ENCODE measurements around the gene KIF16B.

DNA sequence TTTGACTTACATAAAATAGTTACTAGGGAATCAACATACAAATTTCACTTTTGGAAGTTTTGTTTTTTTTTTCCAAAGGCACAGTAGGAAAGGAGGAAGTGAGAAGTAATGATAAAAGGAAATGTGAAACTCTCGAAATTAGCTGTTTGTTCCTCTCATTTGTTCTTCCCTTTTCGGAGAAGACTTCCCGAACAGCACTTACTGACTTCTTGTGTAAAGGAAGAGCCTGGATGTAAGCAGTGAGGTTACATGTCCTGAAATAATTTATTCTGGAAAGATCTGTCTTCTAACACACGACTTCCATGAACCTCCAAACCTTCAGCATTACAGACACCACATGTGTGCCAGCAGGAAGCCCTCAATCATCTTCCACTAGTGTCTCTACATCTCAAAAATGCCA is 59.1 kb downstream of the KIF16B start:
- TF ChIP-seq RARB (CRISPR knock-in tag; IDR thresholded peaks at IDR 0.05) (no peak), ARNTL (CRISPR knock-in tag; IDR thresholded peaks at IDR 0.05; ENCODE audit: borderline replicate concordance, low read depth) (no peak), OSR1 (CRISPR knock-in tag; IDR thresholded peaks at IDR 0.05) (no peak), ZFP3 (CRISPR knock-in tag; IDR thresholded peaks at IDR 0.05) (no peak), TOX (CRISPR knock-in tag; IDR thresholded peaks at IDR 0.05; ENCODE audit: borderline replicate concordance) (no peak), ZC3H10 (CRISPR knock-in tag; IDR thresholded peaks at IDR 0.05) (no peak), PPARA (CRISPR knock-in tag; IDR thresholded peaks at IDR 0.05; ENCODE audit: borderline replicate concordance) (no peak), BACH2 (CRISPR knock-in tag; IDR thresholded peaks at IDR 0.05; ENCODE audit: borderline replicate concordance) (no peak), TCF4 (CRISPR knock-in tag; IDR thresholded peaks at IDR 0.05; ENCODE audit: borderline replicate concordance) (no peak), ISL1 (CRISPR knock-in tag; IDR thresholded peaks at IDR 0.05) (no peak), ZNF70 (CRISPR knock-in tag; IDR thresholded peaks at IDR 0.05) (no peak)
- TF ChIP-seq, protein P1, sequence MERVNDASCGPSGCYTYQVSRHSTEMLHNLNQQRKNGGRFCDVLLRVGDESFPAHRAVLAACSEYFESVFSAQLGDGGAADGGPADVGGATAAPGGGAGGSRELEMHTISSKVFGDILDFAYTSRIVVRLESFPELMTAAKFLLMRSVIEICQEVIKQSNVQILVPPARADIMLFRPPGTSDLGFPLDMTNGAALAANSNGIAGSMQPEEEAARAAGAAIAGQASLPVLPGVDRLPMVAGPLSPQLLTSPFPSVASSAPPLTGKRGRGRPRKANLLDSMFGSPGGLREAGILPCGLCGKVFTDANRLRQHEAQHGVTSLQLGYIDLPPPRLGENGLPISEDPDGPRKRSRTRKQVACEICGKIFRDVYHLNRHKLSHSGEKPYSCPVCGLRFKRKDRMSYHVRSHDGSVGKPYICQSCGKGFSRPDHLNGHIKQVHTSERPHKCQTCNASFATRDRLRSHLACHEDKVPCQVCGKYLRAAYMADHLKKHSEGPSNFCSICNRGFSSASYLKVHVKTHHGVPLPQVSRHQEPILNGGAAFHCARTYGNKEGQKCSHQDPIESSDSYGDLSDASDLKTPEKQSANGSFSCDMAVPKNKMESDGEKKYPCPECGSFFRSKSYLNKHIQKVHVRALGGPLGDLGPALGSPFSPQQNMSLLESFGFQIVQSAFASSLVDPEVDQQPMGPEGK (CRISPR knock-in tag; IDR thresholded peaks at IDR 0.05; ENCODE audit: borderline replicate concordance), result no peak
- TF ChIP-seq, protein P2, sequence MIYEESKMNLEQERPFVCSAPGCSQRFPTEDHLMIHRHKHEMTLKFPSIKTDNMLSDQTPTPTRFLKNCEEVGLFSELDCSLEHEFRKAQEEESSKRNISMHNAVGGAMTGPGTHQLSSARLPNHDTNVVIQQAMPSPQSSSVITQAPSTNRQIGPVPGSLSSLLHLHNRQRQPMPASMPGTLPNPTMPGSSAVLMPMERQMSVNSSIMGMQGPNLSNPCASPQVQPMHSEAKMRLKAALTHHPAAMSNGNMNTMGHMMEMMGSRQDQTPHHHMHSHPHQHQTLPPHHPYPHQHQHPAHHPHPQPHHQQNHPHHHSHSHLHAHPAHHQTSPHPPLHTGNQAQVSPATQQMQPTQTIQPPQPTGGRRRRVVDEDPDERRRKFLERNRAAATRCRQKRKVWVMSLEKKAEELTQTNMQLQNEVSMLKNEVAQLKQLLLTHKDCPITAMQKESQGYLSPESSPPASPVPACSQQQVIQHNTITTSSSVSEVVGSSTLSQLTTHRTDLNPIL (CRISPR knock-in tag; IDR thresholded peaks at IDR 0.05; ENCODE audit: low read depth), result no peak

Measured in SK-N-SH treated with all-trans-retinoic acid at 6 μM for 48 hours (cell line).